K562 (cell line): ENCODE data around the gene NDUFV2. TPM values are rescaled to one million over a fixed set of nuclear protein-coding genes. Genes with fewer than 3 reads are reported as not detected.

Experiments
- ARID1B ChIP-seq: fragments of 450-650 bp; IDR thresholded peaks from 2 replicates; pipeline ENCODE4 v1.6.1; 2016; ENCODE audit warnings: antibody characterized with exemption, mild to moderate bottlenecking, inconsistent platforms
- CXXC5 ChIP-seq: fragments of 250-450 bp; sonication (Bioruptor Pico); IDR thresholded peaks from 2 replicates; pipeline ENCODE4 v1.8.0; 2022; ENCODE audit warnings: inconsistent platforms, mild to moderate bottlenecking, moderate library complexity
- DNMT1 ChIP-seq: fragments of 450-650 bp; IDR thresholded peaks from 2 replicates; pipeline ENCODE4 v1.6.1; 2016; ENCODE audit warnings: antibody characterized with exemption, mild to moderate bottlenecking
- DPF2 ChIP-seq: fragments of 450-650 bp; IDR thresholded peaks from 2 replicates; pipeline ENCODE4 v1.6.1; 2016
- HIVEP1 ChIP-seq: fragments of 250-450 bp; sonication (Bioruptor Pico); IDR thresholded peaks from 2 replicates; pipeline ENCODE4 v1.4.0; 2020; ENCODE audit warnings: mild to moderate bottlenecking
- HMGN3 ChIP-seq: IDR thresholded peaks from 2 replicates; pipeline ENCODE4 v1.6.1; 2011; ENCODE audit warnings: borderline replicate concordance, low read depth, mild to moderate bottlenecking, mixed read lengths, low read length; ENCODE audit not compliant: insufficient read length; ENCODE audit errors: extremely low read depth
- RBM14 ChIP-seq: fragments of 200-400 bp; formaldehyde crosslinking; IDR thresholded peaks from 2 replicates; pipeline ENCODE4 v1.6.1; 2018; ENCODE audit warnings: low read depth, mild to moderate bottlenecking, low read length, moderate library complexity, borderline replicate concordance; ENCODE audit not compliant: insufficient read depth
- ZBTB7A ChIP-seq: IDR thresholded peaks from 2 replicates; pipeline ENCODE4 v1.6.1; 2011; ENCODE audit warnings: low read depth, mild to moderate bottlenecking, low read length, moderate library complexity, borderline replicate concordance; ENCODE audit not compliant: control insufficient read depth
- ZNF232 ChIP-seq: sonication (generic); formaldehyde crosslinking; IDR thresholded peaks from 2 replicates; pipeline ENCODE4 v1.8.0; 2022; ENCODE audit warnings: mild to moderate bottlenecking, missing genetic modification reagents
- ZNF584 ChIP-seq: fragments of 200-800 bp; sonication (Bioruptor generic); IDR thresholded peaks from 2 replicates; pipeline ENCODE4 v1.6.1; 2016; ENCODE audit warnings: low read depth, mild to moderate bottlenecking, missing genetic modification characterization, missing compliant biosample characterization
- ZNF780A ChIP-seq: fragments of 250-450 bp; sonication (Bioruptor Pico); IDR thresholded peaks from 2 replicates; pipeline ENCODE4 v1.5.0; 2021; ENCODE audit warnings: mild to moderate bottlenecking
- ZSCAN29 ChIP-seq: fragments of 450-650 bp; IDR thresholded peaks from 2 replicates; pipeline ENCODE4 v1.6.1; 2017
- ZZZ3 ChIP-seq: fragments of 450-650 bp; IDR thresholded peaks from 2 replicates; pipeline ENCODE4 v1.6.1; 2016; ENCODE audit warnings: antibody characterized with exemption, mild to moderate bottlenecking, moderate library complexity
- polyA plus RNA-seq, 8 experiments: library from polyadenylated mRNA; depleted of rRNA in 4 of 8; stranded (reverse) in 5 of 8; unstranded in 3 of 8; fragments of >200 nt; fragmentation: Nextera tagmentation in 2 of 8; fragmentation: Illumina TruSeq in 1 of 8; extraction: Ambion mirVana in 2 of 8; extraction: Trizol in 1 of 8; gene quantifications; 2 replicates each; pipeline versions ENCODE4 v1.2.1 to v1.2.3, GENCODE V29; 2011 to 2014; ENCODE audit warnings: inconsistent platforms in 1 of 8, missing spikeins in 1 of 8
- total RNA-seq, 7 experiments: library from RNA; depleted of rRNA in 6 of 7; stranded (reverse); fragments of >200 nt in 6 of 7; fragmentation: Illumina TruSeq in 2 of 7; extraction: Trizol in 2 of 7; gene quantifications; 2 replicates each; pipeline versions ENCODE4 v1.2.1 to v1.2.3, GENCODE V29; 2011 to 2021; ENCODE audit warnings: low replicate concordance in 1 of 7
- TF ChIP-seq, protein P1 (sequence below), 2 experiments: fragments of 450-650 bp in 1 of 2; sonication (generic) in 1 of 2; formaldehyde crosslinking in 1 of 2; IDR thresholded peaks; 2 replicates each; pipeline versions ENCODE4 v1.7.1 to v1.9.0; 2016 to 2022; ENCODE audit warnings: inconsistent platforms in 1 of 2, mild to moderate bottlenecking in 1 of 2, missing genetic modification reagents in 1 of 2
- TF ChIP-seq, protein P2 (sequence below), 2 experiments: fragments of 450-650 bp in 1 of 2; sonication (generic) in 1 of 2; formaldehyde crosslinking; conservative IDR thresholded peaks; 2 replicates each; pipeline versions ENCODE4 v1.4.0 to v1.8.1; 2020 to 2022; ENCODE audit warnings: mild to moderate bottlenecking in 1 of 2, missing genetic modification reagents in 1 of 2
- TF ChIP-seq, protein P3 (sequence below): conservative IDR thresholded peaks from 2 replicates; pipeline ENCODE4 v1.6.1; 2011; ENCODE audit warnings: low read depth, mild to moderate bottlenecking, low read length; ENCODE audit not compliant: control insufficient read depth

The NDUFV2 gene
- total and polyA plus RNA-seq, 9 of the 15 experiments (the other 6 are each of a cell fraction or from before 2014, with no cell fraction given): 213 to 550 (median 384) TPM

DNA sequence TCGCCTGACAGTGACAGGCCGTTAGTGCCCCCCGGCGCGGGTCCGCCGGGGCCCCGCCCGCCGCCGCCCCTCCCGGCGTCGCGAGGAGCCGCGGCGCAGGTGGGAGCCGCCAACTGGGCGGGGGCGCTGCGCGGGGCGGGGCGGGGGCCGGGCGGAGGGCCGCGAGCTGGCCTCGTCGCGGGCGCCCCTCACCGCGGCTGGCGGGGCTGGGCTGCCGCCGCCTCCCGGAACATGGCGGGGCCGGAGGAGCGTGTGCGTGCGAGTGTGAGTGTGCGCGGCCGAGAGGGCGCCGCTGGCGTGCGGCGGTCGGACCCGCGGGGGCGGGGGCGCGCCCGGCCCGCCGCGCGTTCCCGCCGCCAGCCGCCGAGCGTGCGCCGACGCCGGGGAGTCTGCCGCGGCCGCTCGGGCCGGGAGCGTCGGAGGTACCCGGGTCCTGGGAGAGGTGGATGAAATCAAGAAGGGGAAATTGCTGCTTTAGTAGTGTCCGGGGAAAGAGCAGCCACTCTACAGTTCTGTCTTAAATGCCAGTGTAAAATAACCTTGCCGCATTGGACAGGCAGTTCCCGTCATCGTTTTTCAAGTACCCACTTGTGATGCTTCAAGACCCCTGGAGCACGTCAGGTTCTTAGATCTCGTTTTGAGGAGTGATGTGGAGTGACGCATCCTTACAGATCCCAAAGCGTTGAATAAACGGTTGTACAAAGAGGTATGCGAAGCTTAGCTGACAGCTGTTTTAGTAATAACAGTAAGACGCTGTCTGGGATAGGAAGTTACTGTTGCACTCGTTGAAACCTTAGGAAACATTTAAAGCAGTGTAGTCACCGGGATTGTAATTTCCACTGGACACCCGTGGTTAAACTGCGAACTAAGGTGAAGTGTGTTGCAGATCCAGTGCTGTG lies 34.9 kb downstream of the NDUFV2 start (continued):
- TF ChIP-seq, protein P1, sequence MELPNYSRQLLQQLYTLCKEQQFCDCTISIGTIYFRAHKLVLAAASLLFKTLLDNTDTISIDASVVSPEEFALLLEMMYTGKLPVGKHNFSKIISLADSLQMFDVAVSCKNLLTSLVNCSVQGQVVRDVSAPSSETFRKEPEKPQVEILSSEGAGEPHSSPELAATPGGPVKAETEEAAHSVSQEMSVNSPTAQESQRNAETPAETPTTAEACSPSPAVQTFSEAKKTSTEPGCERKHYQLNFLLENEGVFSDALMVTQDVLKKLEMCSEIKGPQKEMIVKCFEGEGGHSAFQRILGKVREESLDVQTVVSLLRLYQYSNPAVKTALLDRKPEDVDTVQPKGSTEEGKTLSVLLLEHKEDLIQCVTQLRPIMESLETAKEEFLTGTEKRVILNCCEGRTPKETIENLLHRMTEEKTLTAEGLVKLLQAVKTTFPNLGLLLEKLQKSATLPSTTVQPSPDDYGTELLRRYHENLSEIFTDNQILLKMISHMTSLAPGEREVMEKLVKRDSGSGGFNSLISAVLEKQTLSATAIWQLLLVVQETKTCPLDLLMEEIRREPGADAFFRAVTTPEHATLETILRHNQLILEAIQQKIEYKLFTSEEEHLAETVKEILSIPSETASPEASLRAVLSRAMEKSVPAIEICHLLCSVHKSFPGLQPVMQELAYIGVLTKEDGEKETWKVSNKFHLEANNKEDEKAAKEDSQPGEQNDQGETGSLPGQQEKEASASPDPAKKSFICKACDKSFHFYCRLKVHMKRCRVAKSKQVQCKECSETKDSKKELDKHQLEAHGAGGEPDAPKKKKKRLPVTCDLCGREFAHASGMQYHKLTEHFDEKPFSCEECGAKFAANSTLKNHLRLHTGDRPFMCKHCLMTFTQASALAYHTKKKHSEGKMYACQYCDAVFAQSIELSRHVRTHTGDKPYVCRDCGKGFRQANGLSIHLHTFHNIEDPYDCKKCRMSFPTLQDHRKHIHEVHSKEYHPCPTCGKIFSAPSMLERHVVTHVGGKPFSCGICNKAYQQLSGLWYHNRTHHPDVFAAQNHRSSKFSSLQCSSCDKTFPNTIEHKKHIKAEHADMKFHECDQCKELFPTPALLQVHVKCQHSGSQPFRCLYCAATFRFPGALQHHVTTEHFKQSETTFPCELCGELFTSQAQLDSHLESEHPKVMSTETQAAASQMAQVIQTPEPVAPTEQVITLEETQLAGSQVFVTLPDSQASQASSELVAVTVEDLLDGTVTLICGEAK (IDR thresholded peaks at IDR 0.05): 0 out of 2 replicates have a peak, but pooled peaks have one; percentile 57
- TF ChIP-seq, protein P1 (CRISPR knock-in tag; IDR thresholded peaks at IDR 0.05): no peak
- TF ChIP-seq ZZZ3: no peak
- TF ChIP-seq ARID1B: no peak
- no peak for TF ChIP-seq ZNF232
- no peak for TF ChIP-seq HMGN3
- TF ChIP-seq DPF2: no peak; the same call in 1 of the 2 replicates
- no peak for TF ChIP-seq DNMT1
- TF ChIP-seq RBM14: no peak
- no peak for TF ChIP-seq ZSCAN29
- no peak; the same call in none of the 2 replicates for TF ChIP-seq CXXC5 (CRISPR knock-in tag)
- TF ChIP-seq, protein P2, sequence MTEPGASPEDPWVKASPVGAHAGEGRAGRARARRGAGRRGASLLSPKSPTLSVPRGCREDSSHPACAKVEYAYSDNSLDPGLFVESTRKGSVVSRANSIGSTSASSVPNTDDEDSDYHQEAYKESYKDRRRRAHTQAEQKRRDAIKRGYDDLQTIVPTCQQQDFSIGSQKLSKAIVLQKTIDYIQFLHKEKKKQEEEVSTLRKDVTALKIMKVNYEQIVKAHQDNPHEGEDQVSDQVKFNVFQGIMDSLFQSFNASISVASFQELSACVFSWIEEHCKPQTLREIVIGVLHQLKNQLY (CRISPR knock-in tag; conservative IDR thresholded peaks at IDR 0.05): 0 out of 4 replicates have a peak, but pooled peaks of 1 of the 2 experiments have one; percentile 24
- TF ChIP-seq ZNF584 (CRISPR knock-in tag): no peak
- TF ChIP-seq ZBTB7A: peak; percentile 82; the same call in 1 of the 2 replicates
- TF ChIP-seq ZNF780A (CRISPR knock-in tag): no peak
- TF ChIP-seq, protein P3, sequence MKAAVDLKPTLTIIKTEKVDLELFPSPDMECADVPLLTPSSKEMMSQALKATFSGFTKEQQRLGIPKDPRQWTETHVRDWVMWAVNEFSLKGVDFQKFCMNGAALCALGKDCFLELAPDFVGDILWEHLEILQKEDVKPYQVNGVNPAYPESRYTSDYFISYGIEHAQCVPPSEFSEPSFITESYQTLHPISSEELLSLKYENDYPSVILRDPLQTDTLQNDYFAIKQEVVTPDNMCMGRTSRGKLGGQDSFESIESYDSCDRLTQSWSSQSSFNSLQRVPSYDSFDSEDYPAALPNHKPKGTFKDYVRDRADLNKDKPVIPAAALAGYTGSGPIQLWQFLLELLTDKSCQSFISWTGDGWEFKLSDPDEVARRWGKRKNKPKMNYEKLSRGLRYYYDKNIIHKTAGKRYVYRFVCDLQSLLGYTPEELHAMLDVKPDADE: no peak
- TF ChIP-seq HIVEP1 (CRISPR knock-in tag): no peak
